IMR-90 (cell line): Measurements from ENCODE around the gene MAGEF1. TPM values are rescaled to one million over a fixed set of nuclear protein-coding genes. Genes with fewer than 3 reads are reported as not detected.

Experiments used
- ATAC-seq: fragments of 200-7000 bp; cut with Tn5 transposase; 2 replicates; pipeline ENCODE4 v1.9.1; 2020; ENCODE audit warnings: low read depth, mild to moderate bottlenecking, moderate library complexity
- BruUV-seq: library from RNA; stranded (reverse); fragments of 400-500 nt; replicated peaks from 2 replicates; lab custom pipeline; 2021; lab: Mats Ljungman, UMichigan
- CTCF ChIA-PET: fragments of 300-600 bp; formaldehyde crosslinking; extraction: SDS; loops from one replicate; lab custom pipeline; 2021; ENCODE audit warnings: antibody characterized with exemption; lab: Yijun Ruan, JAX
- POLR2A ChIA-PET: fragments of 300-600 bp; sonication (Branson Sonifier 250); formaldehyde crosslinking; loops from one replicate; lab custom pipeline; 2022; ENCODE audit warnings: antibody characterized with exemption; ENCODE audit not compliant: unreplicated experiment; lab: Charles Lee
- DNase-seq: peaks from one replicate; pipeline ENCODE4 v3.0.0; 2013
- H2AFZ ChIP-seq: replicated peaks from 2 replicates; pipeline ENCODE3; 2013; ENCODE audit warnings: low read length, mild to moderate bottlenecking; ENCODE audit not compliant: poor library complexity
- H2AK5ac ChIP-seq: 2 replicates; pipeline ENCODE4 v1.6.1; 2013; ENCODE audit warnings: low read depth, low read length, inconsistent platforms
- H2AK9ac ChIP-seq: replicated peaks from 2 replicates; pipeline ENCODE3; 2013; ENCODE audit warnings: mild to moderate bottlenecking, low read depth, low read length, moderate library complexity; ENCODE audit not compliant: poor library complexity
- H2BK120ac ChIP-seq: 2 replicates; pipeline ENCODE4 v1.6.1; 2013; ENCODE audit warnings: low read depth, low read length, inconsistent platforms
- H2BK15ac ChIP-seq: 3 replicates; pipeline ENCODE4 v1.6.1; 2013; ENCODE audit warnings: low read depth, low read length, inconsistent platforms
- H2BK20ac ChIP-seq: 2 replicates; pipeline ENCODE4 v1.6.1; 2013; ENCODE audit warnings: low read depth, mild to moderate bottlenecking, inconsistent platforms, low read length, moderate library complexity
- H2BK5ac ChIP-seq: 2 replicates; pipeline ENCODE4 v1.6.1; 2013; ENCODE audit warnings: mild to moderate bottlenecking, low read depth, low read length, inconsistent platforms; ENCODE audit not compliant: poor library complexity, severe bottlenecking
- H3K14ac ChIP-seq: replicated peaks from 2 replicates; pipeline ENCODE4 v1.6.1; 2013; ENCODE audit warnings: low read depth, low read length, inconsistent platforms
- H3K18ac ChIP-seq: 2 replicates; pipeline ENCODE4 v1.6.1; 2013; ENCODE audit warnings: low read depth, low read length, control low read depth
- H3K23ac ChIP-seq: 2 replicates; pipeline ENCODE4 v1.6.1; 2013; ENCODE audit warnings: low read depth, low read length, inconsistent platforms
- H3K27ac ChIP-seq: 2 replicates; pipeline ENCODE4 v1.5.1; 2013; ENCODE audit warnings: mild to moderate bottlenecking, control low read depth, low read length; ENCODE audit not compliant: insufficient read depth
- H3K27me3 ChIP-seq: 2 replicates; pipeline ENCODE4 v1.6.1; 2013; ENCODE audit warnings: low read length; ENCODE audit not compliant: control insufficient read depth, insufficient read depth
- H3K36me3 ChIP-seq: 2 replicates; pipeline ENCODE4 v1.6.1; 2013; ENCODE audit warnings: low read length, mixed read lengths; ENCODE audit not compliant: control insufficient read depth, insufficient read depth
- H3K4ac ChIP-seq: 2 replicates; pipeline ENCODE4 v1.6.1; 2013; ENCODE audit warnings: low read depth, low read length, inconsistent platforms
- H3K4me1 ChIP-seq: 2 replicates; pipeline ENCODE4 v1.6.1; 2013; ENCODE audit warnings: low read length, mixed read lengths; ENCODE audit not compliant: control insufficient read depth, insufficient read depth
- H3K4me2 ChIP-seq: 2 replicates; pipeline ENCODE4 v1.6.1; 2013; ENCODE audit warnings: low read depth, mild to moderate bottlenecking, control low read depth, low read length, moderate library complexity
- H3K4me3 ChIP-seq: 2 replicates; pipeline ENCODE4 v1.5.1; 2013; ENCODE audit warnings: low read depth, mild to moderate bottlenecking, control low read depth, low read length, moderate library complexity; ENCODE audit not compliant: insufficient read depth
- H3K56ac ChIP-seq: 2 replicates; pipeline ENCODE4 v1.6.1; 2013; ENCODE audit warnings: low read length, inconsistent platforms; ENCODE audit not compliant: insufficient read depth; ENCODE audit errors: extremely low read depth
- H3K79me1 ChIP-seq, 2 experiments: 2 replicates each; pipeline ENCODE4 v1.6.1; 2013; ENCODE audit warnings: low read length in 2 of 2, inconsistent platforms in 1 of 2, low read depth in 1 of 2
- H3K9ac ChIP-seq: 2 replicates; pipeline ENCODE4 v1.6.1; 2013; ENCODE audit warnings: low read depth, low read length, control low read depth
- H3K9me1 ChIP-seq: 2 replicates; pipeline ENCODE4 v1.6.1; 2013; ENCODE audit warnings: low read length, inconsistent platforms; ENCODE audit not compliant: insufficient read depth
- H3K9me3 ChIP-seq: 2 replicates; pipeline ENCODE4 v1.6.1; 2013; ENCODE audit warnings: low read length; ENCODE audit not compliant: control insufficient read depth, insufficient read depth
- H4K20me1 ChIP-seq: 2 replicates; pipeline ENCODE4 v1.6.1; 2013; ENCODE audit warnings: low read length, inconsistent platforms; ENCODE audit not compliant: insufficient read depth
- H4K5ac ChIP-seq: 2 replicates; pipeline ENCODE4 v1.6.1; 2013; ENCODE audit warnings: mild to moderate bottlenecking, low read depth, low read length, control low read depth
- H4K8ac ChIP-seq, 2 experiments: 2 replicates each; pipeline ENCODE4 v1.6.1; 2013; ENCODE audit warnings: low read depth in 2 of 2, low read length in 2 of 2, control low read depth in 1 of 2, inconsistent platforms in 1 of 2
- H4K91ac ChIP-seq: 2 replicates; pipeline ENCODE4 v1.6.1; 2013; ENCODE audit warnings: low read depth, low read length, inconsistent platforms; ENCODE audit not compliant: insufficient read depth
- BHLHE40 ChIP-seq: fragments of 150-350 bp; IDR thresholded peaks from 2 replicates; pipeline ENCODE4 v1.6.1; 2016; ENCODE audit warnings: mild to moderate bottlenecking, low read depth, low read length
- MAZ ChIP-seq: IDR thresholded peaks from 2 replicates; pipeline ENCODE4 v1.6.1; 2012; ENCODE audit warnings: low read depth, mild to moderate bottlenecking, low read length, improper control_type of control experiment, moderate library complexity, borderline replicate concordance
- RCOR1 ChIP-seq: IDR thresholded peaks from 2 replicates; pipeline ENCODE4 v1.6.1; 2012; ENCODE audit warnings: mild to moderate bottlenecking, low read length, improper control_type of control experiment; ENCODE audit not compliant: insufficient replicate concordance
- WGBS, 2 experiments: methylation state at CpG; one replicate each; pipeline versions ENCODE4 v1.1.5 to v1.1.7; 2013; ENCODE audit warnings: missing lambda C conversion rate in 2 of 2; ENCODE audit not compliant: insufficient read length in 1 of 2; ENCODE audit errors: extremely low coverage in 2 of 2; 5-methylcytosine and 5-hydroxymethylcytosine counted together
- dilution Hi-C: fragments of 300-500 bp; cut with HindIII; formaldehyde crosslinking; loops from one replicate; pipeline ENCODE4 v1.14.3; 2018; ENCODE audit warnings: low sequenced_read_pairs; ENCODE audit not compliant: unreplicated experiment
- in situ Hi-C: fragments of 300-500 bp; cut with MboI; formaldehyde crosslinking; loops from 3 replicates; pipeline ENCODE4 v1.14.3; 2019; ENCODE audit warnings: low sequenced_read_pairs, inconsistent platforms, mixed read lengths
- intact Hi-C: fragments of 100-400 bp; cut with micrococcal nuclease; formaldehyde crosslinking; loops from 2 replicates; pipeline ENCODE4 v1.10.0; 2022
- polyA plus RNA-seq, 3 experiments: library from polyadenylated mRNA; depleted of rRNA; stranded (reverse); fragments of >200 nt; gene quantifications; 2 replicates each; pipeline ENCODE4 v1.2.3, GENCODE V29; 2012; ENCODE audit warnings: low replicate concordance in 1 of 3
- total RNA-seq: library from RNA; depleted of rRNA; stranded (reverse); fragments of >200 nt; gene quantifications from 2 replicates; pipeline ENCODE4 v1.2.3, GENCODE V29; 2012

Gene MAGEF1
- total and polyA plus RNA-seq, 2 of the 4 experiments (the other 2 are of a cell fraction) = 10.6 to 19.4 TPM

DNA sequence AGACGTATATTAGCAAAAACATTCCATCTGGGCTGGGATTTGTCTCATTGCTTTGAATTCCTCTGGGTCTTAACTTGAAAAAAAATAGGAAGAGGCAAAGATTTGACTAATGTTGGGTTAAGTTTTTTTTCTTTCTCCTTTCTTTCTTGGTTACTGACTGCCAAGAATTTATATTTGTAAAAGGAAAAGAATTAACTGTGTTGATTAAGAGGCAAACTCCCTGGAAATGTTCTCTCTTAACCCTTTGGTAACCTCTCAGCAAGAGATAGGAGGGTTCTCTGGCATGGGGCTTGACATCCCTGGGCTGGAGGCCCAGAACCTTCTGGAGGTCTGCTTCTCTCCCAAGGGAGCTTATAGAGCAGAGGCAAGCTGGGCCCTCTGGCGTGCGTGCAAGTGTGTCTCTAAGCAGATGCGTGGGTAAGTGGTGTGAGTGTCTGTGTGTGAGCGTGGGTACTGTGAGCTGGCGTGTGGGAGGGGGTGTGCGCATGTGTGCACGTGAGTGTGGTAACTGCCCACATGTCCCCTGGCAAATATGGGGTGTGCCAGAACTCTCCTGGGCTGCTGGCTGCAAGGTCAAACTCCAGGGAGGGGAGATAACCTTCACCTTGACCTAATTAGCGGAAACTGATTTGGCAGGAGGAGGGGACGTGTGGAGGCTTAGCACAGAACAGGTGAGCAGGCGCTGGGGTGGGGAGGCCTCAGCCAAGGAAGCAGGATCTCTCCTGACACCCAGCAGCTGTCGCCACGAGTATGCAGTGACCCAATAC lies 49.4 kb upstream of the MAGEF1 start:
- peak overlapping the region; percentile 72 to 88; a peak in 3 of 4 replicates for H4K8ac ChIP-seq
- no peaks in the 10 kb centered on the region for H4K20me1 ChIP-seq
- DNase-seq (peak; percentile 85), ATAC-seq (peak; percentile 34)
- H3K9me1 ChIP-seq = peaks cover 32% of the 10 kb centered on the region
- peak overlapping the region; percentile 96 for H2BK20ac ChIP-seq
- peak overlapping the region; percentile 96; the same call in 1 of the 2 replicates for H3K27ac ChIP-seq
- H3K4me2 ChIP-seq = peak overlapping the region; percentile 3; the same call in 1 of the 2 replicates
- peak overlapping the region; percentile 40 for H3K18ac ChIP-seq
- 92% methylated on average over 2 of the region's 13 CpGs; no CpG with 5 or more reads in 1 of the 2 experiments for WGBS, 2 experiments
- H3K23ac ChIP-seq = peak overlapping the region; percentile 66
- peak overlapping the region; percentile 95 for H2BK120ac ChIP-seq
- peak overlapping the region; percentile 72 for H4K91ac ChIP-seq
- peaks cover 47% of the 10 kb centered on the region for H3K4me1 ChIP-seq
- peak overlapping the region; percentile 49; the same call in 1 of the 3 replicates for H2BK15ac ChIP-seq
- H3K9me3 ChIP-seq = no peaks in the 10 kb centered on the region
- H3K4ac ChIP-seq = peak overlapping the region; percentile 96
- H3K14ac ChIP-seq = peak overlapping the region; percentile 78
- no peak overlapping the region for H3K56ac ChIP-seq
- peak; percentile 88 for TF ChIP-seq BHLHE40
- TF ChIP-seq MAZ = peak; percentile 18; the same call in 1 of the 2 replicates
- no peak for TF ChIP-seq RCOR1
- H2BK5ac ChIP-seq = peak overlapping the region; percentile 75
- intact Hi-C loops = loop anchor here (5.0 kb wide), 1 partner anchor 49 kb away; the partner anchor contains the start of gene MAGEF1
- no peaks in the 10 kb centered on the region for H3K79me1 ChIP-seq
- no peaks in the 10 kb centered on the region for H3K27me3 ChIP-seq
- dilution Hi-C loops = no loop called here
- H3K36me3 ChIP-seq = no peaks in the 10 kb centered on the region
- peak overlapping the region; percentile 31 for H4K5ac ChIP-seq
- H2AFZ ChIP-seq = peak overlapping the region; percentile 4
- peak overlapping the region; percentile 77 for H2AK9ac ChIP-seq
- in situ Hi-C loops = no loop called here
- H3K9ac ChIP-seq = no peak overlapping the region
- CTCF ChIA-PET = no interaction called here
- POLR2A ChIA-PET = no interaction called here
- H2AK5ac ChIP-seq = peak overlapping the region; percentile 91; the same call in 1 of the 2 replicates
- BruUV-seq = no TSS peak
- H3K4me3 ChIP-seq = no peak overlapping the region
